Neutrophil (primary cell): ENCODE measurements around the gene SLC25A45.
A peak's percentile ranks its signal among the peaks of the same experiment; 100 is the strongest.

Experiments used
- H3K27ac ChIP-seq: fragments of 200-600 bp; sonication (generic); 2 replicates; pipeline ENCODE4 v1.5.1; 2016; ENCODE audit warnings: mild to moderate bottlenecking, moderate library complexity
- H3K27me3 ChIP-seq: fragments of 200-600 bp; sonication (generic); 2 replicates; pipeline ENCODE4 v1.6.0; 2016; ENCODE audit warnings: mild to moderate bottlenecking
- H3K36me3 ChIP-seq: fragments of 200-600 bp; sonication (generic); 2 replicates; pipeline ENCODE4 v1.5.1; 2017
- H3K4me1 ChIP-seq, 2 experiments: fragments of 200-600 bp in 1 of 2; sonication (generic) in 1 of 2; 1 replicate in 1 of 2; 2 replicates in 1 of 2; pipeline versions ENCODE4 v1.5.1 to v1.6.1; 2013 to 2016; ENCODE audit warnings: low read depth in 1 of 2, low read length in 1 of 2, mild to moderate bottlenecking in 1 of 2, moderate library complexity in 1 of 2; ENCODE audit not compliant: control insufficient read depth in 1 of 2, insufficient read depth in 1 of 2
- H3K4me3 ChIP-seq, 2 experiments: fragments of 200-600 bp in 1 of 2; sonication (generic) in 1 of 2; 1 replicate in 1 of 2; 2 replicates in 1 of 2; pipeline ENCODE4 v1.5.1; 2013 to 2016; ENCODE audit warnings: low read depth in 1 of 2, low read length in 1 of 2, mild to moderate bottlenecking in 1 of 2, moderate library complexity in 1 of 2
- H3K9me3 ChIP-seq: fragments of 200-600 bp; sonication (generic); 2 replicates; pipeline ENCODE4 v1.5.1; 2016
- CTCF ChIP-seq: fragments of 200-600 bp; sonication (generic); IDR thresholded peaks from 2 replicates; pipeline ENCODE4 v1.5.1; 2016; ENCODE audit warnings: antibody characterized with exemption

Gene SLC25A45

GRCh38 chr11:65425971-65426838 is 43.8 kb upstream of the SLC25A45 start:
- Histone ChIP-seq H3K27ac (peak overlapping the region; percentile 97), H3K4me1 (peaks cover 49 to 61% of the 10 kb centered on the region in 2 experiments), H3K27me3 (no peaks in the 10 kb centered on the region), H3K4me3 (peak overlapping the region; percentile 93 to 95), H3K9me3 (no peaks in the 10 kb centered on the region), H3K36me3 (peaks cover 53% of the 10 kb centered on the region)
- no peak for TF ChIP-seq CTCF

- Histone ChIP-seq H3K4me1 (peaks cover 41 to 61% of the 10 kb centered on the region in 2 experiments), H3K27ac (peak overlapping the region; percentile 97), H3K36me3 (peaks cover 44% of the 10 kb centered on the region), H3K27me3 (no peaks in the 10 kb centered on the region), H3K4me3 (peak overlapping the region; percentile 93 to 95), H3K9me3 (no peaks in the 10 kb centered on the region)
- TF ChIP-seq CTCF, result peak; percentile 86
Measured at GRCh38 chr11:65425105-65425970, 42.9 kb upstream of the SLC25A45 start.

GRCh38 chr11:65424205-65425104 is 42.0 kb upstream of the SLC25A45 start:
- no peaks in the 10 kb centered on the region for H3K9me3 ChIP-seq
- peak overlapping the region; percentile 97 for H3K27ac ChIP-seq
- TF ChIP-seq CTCF, result no peak
- peaks cover 37% of the 10 kb centered on the region for H3K36me3 ChIP-seq
- no peaks in the 10 kb centered on the region for H3K27me3 ChIP-seq
- peaks cover 33 to 61% of the 10 kb centered on the region in 2 experiments for H3K4me1 ChIP-seq
- H3K4me3 ChIP-seq, result peak overlapping the region; percentile 93 to 95

GRCh38 chr11:65423516-65424204 is 41.2 kb upstream of the SLC25A45 start:
- Histone ChIP-seq H3K27me3 (no peaks in the 10 kb centered on the region), H3K4me1 (peaks cover 31 to 61% of the 10 kb centered on the region in 2 experiments), H3K9me3 (no peaks in the 10 kb centered on the region), H3K4me3 (peak overlapping the region; percentile 93 to 95), H3K36me3 (peaks cover 33% of the 10 kb centered on the region), H3K27ac (peak overlapping the region; percentile 97)
- no peak for TF ChIP-seq CTCF
